WTC11 (cell line): ENCODE results near the gene MCM7. TPM values are rescaled to one million over a fixed set of nuclear protein-coding genes. Genes with fewer than 3 reads are reported as not detected.
A peak's percentile ranks its signal among the peaks of the same experiment; 100 is the strongest.

Experiments
- ATAC-seq: fragments of 200-7000 bp; cut with Tn5 transposase; 2 replicates; pipeline ENCODE4 v1.10.0; 2021; ENCODE audit warnings: mild to moderate bottlenecking, moderate library complexity
- CTCF ChIA-PET: fragments of 300-600 bp; sonication (Branson Sonifier 250); formaldehyde crosslinking; loops from one replicate; lab custom pipeline; 2021; ENCODE audit warnings: antibody characterized with exemption; lab: Charles Lee
- POLR2A ChIA-PET: fragments of 350-600 bp; sonication (Branson Sonifier 250); formaldehyde crosslinking; loops from one replicate; lab custom pipeline; 2021; ENCODE audit warnings: antibody characterized with exemption; lab: Charles Lee
- DNase-seq: peaks from one replicate; pipeline ENCODE4 v3.0.0; 2021; ENCODE audit warnings: low spot score
- H3K27ac Mint-ChIP-seq: 2 replicates; pipeline ENCODE4 v1.8.0; 2021; ENCODE audit warnings: mixed read lengths
- H3K27me3 Mint-ChIP-seq: 2 replicates; pipeline ENCODE4 v1.8.0; 2021; ENCODE audit warnings: low read depth, mild to moderate bottlenecking, moderate library complexity, mixed read lengths
- H3K36me3 Mint-ChIP-seq: 2 replicates; pipeline ENCODE4 v1.8.0; 2021; ENCODE audit warnings: mixed read lengths
- H3K4me1 Mint-ChIP-seq: 2 replicates; pipeline ENCODE4 v1.8.0; 2022; ENCODE audit warnings: mixed read lengths
- H3K4me3 Mint-ChIP-seq: 2 replicates; pipeline ENCODE4 v1.8.0; 2021; ENCODE audit warnings: mild to moderate bottlenecking, moderate library complexity, mixed read lengths
- H3K9me3 Mint-ChIP-seq: 2 replicates; pipeline ENCODE4 v1.8.0; 2021; ENCODE audit warnings: mixed read lengths
- ATF6 ChIP-seq: sonication (generic); formaldehyde crosslinking; IDR thresholded peaks from 2 replicates; pipeline ENCODE4 v1.8.1; 2023; ENCODE audit warnings: mild to moderate bottlenecking, missing genetic modification reagents
- CBFB ChIP-seq: sonication (generic); formaldehyde crosslinking; IDR thresholded peaks from 2 replicates; pipeline ENCODE4 v1.8.1; 2022; ENCODE audit warnings: mild to moderate bottlenecking, low read depth, missing genetic modification reagents
- CREM ChIP-seq: sonication (generic); formaldehyde crosslinking; IDR thresholded peaks from 2 replicates; pipeline ENCODE4 v1.8.1; 2022; ENCODE audit warnings: mild to moderate bottlenecking, missing genetic modification reagents, moderate library complexity
- E2F1 ChIP-seq: sonication (generic); formaldehyde crosslinking; IDR thresholded peaks from 2 replicates; pipeline ENCODE4 v1.8.0; 2022; ENCODE audit warnings: mild to moderate bottlenecking, missing genetic modification reagents
- E2F5 ChIP-seq: sonication (generic); formaldehyde crosslinking; IDR thresholded peaks from 2 replicates; pipeline ENCODE4 v1.8.1; 2022; ENCODE audit warnings: mild to moderate bottlenecking, moderate library complexity, missing genetic modification reagents
- ETV6 ChIP-seq: sonication (generic); formaldehyde crosslinking; IDR thresholded peaks from 2 replicates; pipeline ENCODE4 v1.8.1; 2022; ENCODE audit warnings: mild to moderate bottlenecking, missing genetic modification reagents
- FOXP1 ChIP-seq: sonication (generic); formaldehyde crosslinking; IDR thresholded peaks from 2 replicates; pipeline ENCODE4 v1.8.0; 2022; ENCODE audit warnings: missing genetic modification reagents, mild to moderate bottlenecking, moderate library complexity, borderline replicate concordance
- HMGXB4 ChIP-seq: sonication (generic); formaldehyde crosslinking; IDR thresholded peaks from 2 replicates; pipeline ENCODE4 v1.8.1; 2023; ENCODE audit warnings: mild to moderate bottlenecking, moderate library complexity, missing genetic modification reagents
- IRF2 ChIP-seq: sonication (generic); formaldehyde crosslinking; IDR thresholded peaks from 2 replicates; pipeline ENCODE4 v1.8.0; 2022; ENCODE audit warnings: low read depth, missing genetic modification reagents, borderline replicate concordance
- JUN ChIP-seq: sonication (generic); formaldehyde crosslinking; IDR thresholded peaks from 2 replicates; pipeline ENCODE4 v1.8.0; 2023; ENCODE audit warnings: mild to moderate bottlenecking, missing genetic modification reagents
- MAX ChIP-seq: sonication (generic); formaldehyde crosslinking; IDR thresholded peaks from 2 replicates; pipeline ENCODE4 v1.8.0; 2022; ENCODE audit warnings: mild to moderate bottlenecking, missing genetic modification reagents
- MXD4 ChIP-seq: fragments of 250-450 bp; sonication (Bioruptor Pico); IDR thresholded peaks from 2 replicates; pipeline ENCODE4 v1.8.0; 2021; ENCODE audit warnings: mild to moderate bottlenecking, moderate library complexity, borderline replicate concordance
- MYBL2 ChIP-seq: sonication (generic); formaldehyde crosslinking; IDR thresholded peaks from 2 replicates; pipeline ENCODE4 v1.8.1; 2023; ENCODE audit warnings: mild to moderate bottlenecking, moderate library complexity, missing genetic modification reagents
- NFE2L1 ChIP-seq: sonication (generic); formaldehyde crosslinking; IDR thresholded peaks from 2 replicates; pipeline ENCODE4 v1.8.1; 2023; ENCODE audit warnings: missing genetic modification reagents
- PRDM15 ChIP-seq: sonication (generic); formaldehyde crosslinking; IDR thresholded peaks from 2 replicates; pipeline ENCODE4 v1.8.0; 2022; ENCODE audit warnings: missing genetic modification reagents
- ZNF138 ChIP-seq: sonication (generic); formaldehyde crosslinking; conservative IDR thresholded peaks from 2 replicates; pipeline ENCODE4 v1.8.1; 2022; ENCODE audit warnings: mild to moderate bottlenecking, moderate library complexity, missing genetic modification reagents
- ZNF219 ChIP-seq: sonication (generic); formaldehyde crosslinking; IDR thresholded peaks from 2 replicates; pipeline ENCODE4 v1.8.0; 2023; ENCODE audit warnings: missing genetic modification reagents, mild to moderate bottlenecking, borderline replicate concordance
- ZNF317 ChIP-seq: sonication (generic); formaldehyde crosslinking; IDR thresholded peaks from 2 replicates; pipeline ENCODE4 v1.8.1; 2023; ENCODE audit warnings: low read depth, mild to moderate bottlenecking, moderate library complexity, missing genetic modification reagents, borderline replicate concordance
- total RNA-seq: library from RNA; stranded (reverse); gene quantifications from 3 replicates; pipeline ENCODE4 v1.2.3, GENCODE V29; 2021
- TF ChIP-seq, protein P1 (sequence below): sonication (generic); formaldehyde crosslinking; conservative IDR thresholded peaks from 2 replicates; pipeline ENCODE4 v1.8.1; 2023; ENCODE audit warnings: mild to moderate bottlenecking, low read depth, missing genetic modification reagents, moderate library complexity
- TF ChIP-seq, protein P2 (sequence below): sonication (generic); formaldehyde crosslinking; IDR thresholded peaks from 2 replicates; pipeline ENCODE4 v1.8.1; 2022; ENCODE audit warnings: missing genetic modification reagents, borderline replicate concordance

The MCM7 gene
- total RNA-seq, 1 experiment from 2014 or later = 351 TPM

GRCh38 chr7:100053215-100053614 is 48.0 kb downstream of the MCM7 start:
- TF ChIP-seq CBFB (CRISPR knock-in tag) (no peak), MAX (CRISPR knock-in tag) (no peak), PRDM15 (CRISPR knock-in tag) (no peak), ZNF138 (no peak), ZNF219 (no peak), MXD4 (CRISPR knock-in tag) (no peak), HMGXB4 (CRISPR knock-in tag) (no peak), ETV6 (CRISPR knock-in tag) (no peak), CREM (CRISPR knock-in tag) (no peak), E2F5 (CRISPR knock-in tag) (no peak), IRF2 (CRISPR knock-in tag) (no peak), ZNF317 (no peak), NFE2L1 (no peak), ATF6 (CRISPR knock-in tag) (no peak), JUN (CRISPR knock-in tag) (no peak), FOXP1 (CRISPR knock-in tag) (no peak), E2F1 (no peak), MYBL2 (CRISPR knock-in tag) (no peak)
- TF ChIP-seq, protein P1, sequence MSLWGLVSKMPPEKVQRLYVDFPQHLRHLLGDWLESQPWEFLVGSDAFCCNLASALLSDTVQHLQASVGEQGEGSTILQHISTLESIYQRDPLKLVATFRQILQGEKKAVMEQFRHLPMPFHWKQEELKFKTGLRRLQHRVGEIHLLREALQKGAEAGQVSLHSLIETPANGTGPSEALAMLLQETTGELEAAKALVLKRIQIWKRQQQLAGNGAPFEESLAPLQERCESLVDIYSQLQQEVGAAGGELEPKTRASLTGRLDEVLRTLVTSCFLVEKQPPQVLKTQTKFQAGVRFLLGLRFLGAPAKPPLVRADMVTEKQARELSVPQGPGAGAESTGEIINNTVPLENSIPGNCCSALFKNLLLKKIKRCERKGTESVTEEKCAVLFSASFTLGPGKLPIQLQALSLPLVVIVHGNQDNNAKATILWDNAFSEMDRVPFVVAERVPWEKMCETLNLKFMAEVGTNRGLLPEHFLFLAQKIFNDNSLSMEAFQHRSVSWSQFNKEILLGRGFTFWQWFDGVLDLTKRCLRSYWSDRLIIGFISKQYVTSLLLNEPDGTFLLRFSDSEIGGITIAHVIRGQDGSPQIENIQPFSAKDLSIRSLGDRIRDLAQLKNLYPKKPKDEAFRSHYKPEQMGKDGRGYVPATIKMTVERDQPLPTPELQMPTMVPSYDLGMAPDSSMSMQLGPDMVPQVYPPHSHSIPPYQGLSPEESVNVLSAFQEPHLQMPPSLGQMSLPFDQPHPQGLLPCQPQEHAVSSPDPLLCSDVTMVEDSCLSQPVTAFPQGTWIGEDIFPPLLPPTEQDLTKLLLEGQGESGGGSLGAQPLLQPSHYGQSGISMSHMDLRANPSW (CRISPR knock-in tag) = no peak
- TF ChIP-seq, protein P2, sequence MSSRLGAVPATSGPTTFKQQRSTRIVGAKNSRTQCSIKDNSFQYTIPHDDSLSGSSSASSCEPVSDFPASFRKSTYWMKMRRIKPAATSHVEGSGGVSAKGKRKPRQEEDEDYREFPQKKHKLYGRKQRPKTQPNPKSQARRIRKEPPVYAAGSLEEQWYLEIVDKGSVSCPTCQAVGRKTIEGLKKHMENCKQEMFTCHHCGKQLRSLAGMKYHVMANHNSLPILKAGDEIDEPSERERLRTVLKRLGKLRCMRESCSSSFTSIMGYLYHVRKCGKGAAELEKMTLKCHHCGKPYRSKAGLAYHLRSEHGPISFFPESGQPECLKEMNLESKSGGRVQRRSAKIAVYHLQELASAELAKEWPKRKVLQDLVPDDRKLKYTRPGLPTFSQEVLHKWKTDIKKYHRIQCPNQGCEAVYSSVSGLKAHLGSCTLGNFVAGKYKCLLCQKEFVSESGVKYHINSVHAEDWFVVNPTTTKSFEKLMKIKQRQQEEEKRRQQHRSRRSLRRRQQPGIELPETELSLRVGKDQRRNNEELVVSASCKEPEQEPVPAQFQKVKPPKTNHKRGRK = no peak
- ATAC-seq = peak; percentile 16
- no peak overlapping the region for H3K4me3 Mint-ChIP-seq
- no peaks in the 10 kb centered on the region for H3K27me3 Mint-ChIP-seq
- H3K36me3 Mint-ChIP-seq = peaks cover 22% of the 10 kb centered on the region
- POLR2A ChIA-PET = interaction anchor here (0.7 kb wide), 1 partner anchor 47 kb away, joined by 4 read pairs; no protein-coding TSS in a partner anchor
- CTCF ChIA-PET = interaction anchor here (0.6 to 2.9 kb wide), 11 partner anchors 26 to 444 kb away, joined by 3 to 19 read pairs (median 3); partner anchors contain the start of gene GJC3
- DNase-seq = no peak
- H3K9me3 Mint-ChIP-seq = no peaks in the 10 kb centered on the region
- peaks cover 13% of the 10 kb centered on the region for H3K4me1 Mint-ChIP-seq
- no peak overlapping the region for H3K27ac Mint-ChIP-seq
